ENCODE measurements around the gene SUPT4H1.

DNA sequence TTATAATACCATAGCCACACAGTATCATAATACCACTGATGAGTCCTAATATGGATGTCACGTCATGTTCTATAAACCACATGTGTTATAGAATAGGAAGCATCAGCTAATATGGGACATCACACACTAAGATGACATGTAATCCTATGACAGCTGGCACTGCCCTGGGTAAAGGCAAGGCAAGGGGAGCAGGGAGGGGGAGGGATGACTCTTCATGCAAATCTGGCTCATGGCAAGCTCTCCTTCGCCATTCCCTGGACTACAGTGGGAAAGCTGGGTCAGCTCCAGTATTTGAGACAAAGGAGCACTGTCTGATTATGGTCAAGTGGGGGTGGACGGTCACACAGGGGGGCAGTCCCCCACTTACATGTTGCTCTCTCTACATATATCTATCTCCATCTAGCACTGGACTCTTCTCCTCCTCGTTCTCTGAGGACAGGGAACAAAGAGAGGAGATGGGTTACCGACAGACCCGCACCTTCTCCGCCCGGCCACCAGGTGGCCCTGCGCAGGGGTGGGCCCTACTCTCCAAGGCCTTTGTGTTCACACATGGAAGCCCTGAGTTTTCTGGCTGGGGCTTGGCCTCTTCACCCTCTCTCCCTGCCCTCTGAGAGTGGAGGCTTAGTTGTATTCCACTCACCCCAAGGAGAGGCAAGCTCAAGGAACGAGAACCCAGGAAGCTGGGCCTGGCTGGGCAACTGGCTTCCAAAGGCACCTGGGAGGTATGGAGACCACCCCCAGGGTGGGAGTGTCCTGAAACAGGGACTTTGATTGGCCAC, 47.8 kb downstream of the SUPT4H1 start:
- TF ChIP-seq, protein P1, sequence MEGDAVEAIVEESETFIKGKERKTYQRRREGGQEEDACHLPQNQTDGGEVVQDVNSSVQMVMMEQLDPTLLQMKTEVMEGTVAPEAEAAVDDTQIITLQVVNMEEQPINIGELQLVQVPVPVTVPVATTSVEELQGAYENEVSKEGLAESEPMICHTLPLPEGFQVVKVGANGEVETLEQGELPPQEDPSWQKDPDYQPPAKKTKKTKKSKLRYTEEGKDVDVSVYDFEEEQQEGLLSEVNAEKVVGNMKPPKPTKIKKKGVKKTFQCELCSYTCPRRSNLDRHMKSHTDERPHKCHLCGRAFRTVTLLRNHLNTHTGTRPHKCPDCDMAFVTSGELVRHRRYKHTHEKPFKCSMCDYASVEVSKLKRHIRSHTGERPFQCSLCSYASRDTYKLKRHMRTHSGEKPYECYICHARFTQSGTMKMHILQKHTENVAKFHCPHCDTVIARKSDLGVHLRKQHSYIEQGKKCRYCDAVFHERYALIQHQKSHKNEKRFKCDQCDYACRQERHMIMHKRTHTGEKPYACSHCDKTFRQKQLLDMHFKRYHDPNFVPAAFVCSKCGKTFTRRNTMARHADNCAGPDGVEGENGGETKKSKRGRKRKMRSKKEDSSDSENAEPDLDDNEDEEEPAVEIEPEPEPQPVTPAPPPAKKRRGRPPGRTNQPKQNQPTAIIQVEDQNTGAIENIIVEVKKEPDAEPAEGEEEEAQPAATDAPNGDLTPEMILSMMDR (conservative IDR thresholded peaks at IDR 0.05; ENCODE audit: low read depth, low read length): peak; percentile 62
- TF ChIP-seq MAZ (IDR thresholded peaks at IDR 0.05; ENCODE audit: borderline replicate concordance, low read depth, low read length): no peak
- TF ChIP-seq POLR2A (IDR thresholded peaks at IDR 0.05; ENCODE audit: low read depth, low read length): no peak
- TF ChIP-seq RAD21 (IDR thresholded peaks at IDR 0.05; ENCODE audit: low read length): peak; percentile 52
- no peak for TF ChIP-seq NFE2L2 (IDR thresholded peaks at IDR 0.05; ENCODE audit: low read depth, low read length)
- no peak for TF ChIP-seq RCOR1 (IDR thresholded peaks at IDR 0.05; ENCODE audit: insufficient replicate concordance, low read length)
- TF ChIP-seq MAFK (IDR thresholded peaks at IDR 0.05; ENCODE audit: low read depth, low read length): no peak

Measured in IMR-90 (cell line).